Pulmonary artery endothelial cell (primary cell): Measurements from ENCODE around the gene TEK. TPM values are rescaled to one million over a fixed set of nuclear protein-coding genes. Genes with fewer than 3 reads are reported as not detected.

Experiments
- DNase-seq: peaks from one replicate; pipeline ENCODE4 v3.0.0-alpha.2; 2011; ENCODE audit warnings: low read depth, low spot score
- total RNA-seq: library from RNA; depleted of rRNA; stranded (reverse); fragments of >200 nt; gene quantifications from 2 replicates; pipeline ENCODE4 v1.2.3, GENCODE V29; 2014

Gene TEK
- total RNA-seq, 1 donor from 2014 or later: 98.9 TPM

- no peak for DNase-seq
Measured at GRCh38 chr9:27118916-27119315, 9.9 kb downstream of the TEK start.

- no peak for DNase-seq
Measured at GRCh38 chr9:27124151-27124550, 15.1 kb downstream of the TEK start.

GRCh38 chr9:27125030-27125429 lies 16.0 kb downstream of the TEK start:
- DNase-seq: peak; percentile 78

- DNase-seq: no peak
Measured at GRCh38 chr9:27125936-27126335, 16.9 kb downstream of the TEK start.

- DNase-seq: no peak
Measured at GRCh38 chr9:27126670-27127069, 17.6 kb downstream of the TEK start.

GRCh38 chr9:27129221-27129620 lies 20.2 kb downstream of the TEK start:
- DNase-seq: no peak

GRCh38 chr9:27131731-27132130 lies 22.7 kb downstream of the TEK start:
- no peak for DNase-seq

GRCh38 chr9:27133817-27134216 lies 24.8 kb downstream of the TEK start:
- DNase-seq: no peak

- DNase-seq: no peak
Measured at GRCh38 chr9:27142299-27142930, 33.4 kb downstream of the TEK start.

- no peak for DNase-seq
Measured at GRCh38 chr9:27145143-27145542, 36.1 kb downstream of the TEK start.

- no peak for DNase-seq
Measured at GRCh38 chr9:27149651-27150050, 40.6 kb downstream of the TEK start.

- no peak for DNase-seq
Measured at GRCh38 chr9:27150746-27151406, 41.9 kb downstream of the TEK start.

- DNase-seq: no peak
Measured at GRCh38 chr9:27151693-27152404, 42.8 kb downstream of the TEK start.

GRCh38 chr9:27152405-27152718 lies 43.3 kb downstream of the TEK start:
- DNase-seq: no peak

- peak; percentile 91 for DNase-seq
Measured at GRCh38 chr9:27154908-27155307, 45.9 kb downstream of the TEK start.

- DNase-seq: no peak
Measured at GRCh38 chr9:27157097-27157496, 48.1 kb downstream of the TEK start.

- no peak for DNase-seq
Measured at GRCh38 chr9:27157736-27158135, 48.7 kb downstream of the TEK start.

GRCh38 chr9:27160636-27161035 lies 51.6 kb downstream of the TEK start:
- no peak for DNase-seq

GRCh38 chr9:27162045-27162444 lies 53.0 kb downstream of the TEK start:
- DNase-seq: peak; percentile 56

- no peak for DNase-seq
Measured at GRCh38 chr9:27165068-27165467, 56.0 kb downstream of the TEK start.

GRCh38 chr9:27165670-27166069 lies 56.6 kb downstream of the TEK start:
- no peak for DNase-seq

- DNase-seq: no peak
Measured at GRCh38 chr9:27168496-27168895, 59.5 kb downstream of the TEK start.

GRCh38 chr9:27168951-27169350 lies 59.9 kb downstream of the TEK start:
- DNase-seq: no peak
